Ascending aorta (tissue), 2 donors: ENCODE results near the gene PREX1. TPM values are rescaled to one million over a fixed set of nuclear protein-coding genes. Genes with fewer than 3 reads are reported as not detected.
A peak's percentile ranks its signal among the peaks of the same experiment; 100 is the strongest.

Experiments
- DNase-seq, 2 donors: peaks; one replicate each; pipeline ENCODE4 v3.0.0-alpha.2; 2019; ENCODE audit warnings: low spot score in 2 of 2
- H3K27ac ChIP-seq, 2 donors: fragments of 200-600 bp; sonication (generic); one replicate each; pipeline ENCODE4 v1.5.1; 2016 to 2017; ENCODE audit warnings: mild to moderate bottlenecking in 1 of 2
- H3K27me3 ChIP-seq: fragments of 200-600 bp; sonication (generic); one replicate; pipeline ENCODE4 v1.5.1; 2017
- H3K36me3 ChIP-seq, 2 donors: fragments of 200-600 bp; sonication (generic); one replicate each; pipeline ENCODE4 v1.5.1; 2016
- H3K4me1 ChIP-seq, 2 donors: fragments of 200-600 bp; sonication (generic); one replicate each; pipeline ENCODE4 v1.5.1; 2016 to 2017; ENCODE audit warnings: mild to moderate bottlenecking in 1 of 2
- H3K4me3 ChIP-seq, 2 donors: fragments of 200-600 bp; sonication (generic); one replicate each; pipeline ENCODE4 v1.5.1; 2016 to 2017; ENCODE audit warnings: mild to moderate bottlenecking in 1 of 2
- H3K9me3 ChIP-seq, 2 donors: fragments of 200-600 bp; sonication (generic); one replicate each; pipeline ENCODE4 v1.5.1; 2016
- intact Hi-C: fragments of 100-400 bp; cut with DNase I; formaldehyde crosslinking; loops from one replicate; pipeline ENCODE4 v1.15.1; 2023
- total RNA-seq: library from RNA; depleted of rRNA; stranded (reverse); fragments of >200 nt; gene quantifications from one replicate; pipeline ENCODE4 v1.1.0, GENCODE V29; 2016
- TF ChIP-seq, protein P1 (sequence below), 3 experiments: fragments of 200-600 bp in 2 of 3; fragments of 450-650 bp in 1 of 3; sonication (generic) in 2 of 3; IDR thresholded peaks; one replicate each; pipeline ENCODE4 v1.5.1; 2016 to 2019; ENCODE audit warnings: antibody characterized with exemption in 3 of 3, mild to moderate bottlenecking in 1 of 3, moderate library complexity in 1 of 3

The PREX1 gene
- total RNA-seq, 1 donor from 2014 or later: 75.4 TPM

- no peaks in the 10 kb centered on the region for H3K9me3 ChIP-seq
- intact Hi-C loops: no loop called here
- H3K36me3 ChIP-seq: peaks cover 0 to 8% of the 10 kb centered on the region in 2 donors
- TF ChIP-seq, protein P1, sequence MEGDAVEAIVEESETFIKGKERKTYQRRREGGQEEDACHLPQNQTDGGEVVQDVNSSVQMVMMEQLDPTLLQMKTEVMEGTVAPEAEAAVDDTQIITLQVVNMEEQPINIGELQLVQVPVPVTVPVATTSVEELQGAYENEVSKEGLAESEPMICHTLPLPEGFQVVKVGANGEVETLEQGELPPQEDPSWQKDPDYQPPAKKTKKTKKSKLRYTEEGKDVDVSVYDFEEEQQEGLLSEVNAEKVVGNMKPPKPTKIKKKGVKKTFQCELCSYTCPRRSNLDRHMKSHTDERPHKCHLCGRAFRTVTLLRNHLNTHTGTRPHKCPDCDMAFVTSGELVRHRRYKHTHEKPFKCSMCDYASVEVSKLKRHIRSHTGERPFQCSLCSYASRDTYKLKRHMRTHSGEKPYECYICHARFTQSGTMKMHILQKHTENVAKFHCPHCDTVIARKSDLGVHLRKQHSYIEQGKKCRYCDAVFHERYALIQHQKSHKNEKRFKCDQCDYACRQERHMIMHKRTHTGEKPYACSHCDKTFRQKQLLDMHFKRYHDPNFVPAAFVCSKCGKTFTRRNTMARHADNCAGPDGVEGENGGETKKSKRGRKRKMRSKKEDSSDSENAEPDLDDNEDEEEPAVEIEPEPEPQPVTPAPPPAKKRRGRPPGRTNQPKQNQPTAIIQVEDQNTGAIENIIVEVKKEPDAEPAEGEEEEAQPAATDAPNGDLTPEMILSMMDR (IDR thresholded peaks at IDR 0.05): no peak
- no peak for DNase-seq
- H3K4me1 ChIP-seq: peaks cover 9 to 28% of the 10 kb centered on the region in 2 donors
- H3K4me3 ChIP-seq: no peak overlapping the region
- no peaks in the 10 kb centered on the region for H3K27me3 ChIP-seq
- H3K27ac ChIP-seq: peak overlapping the region in 1 of 2 donors; percentile 51
Observed at GRCh38 chr20:48732081-48732829, 95.5 kb downstream of the PREX1 start.

DNA sequence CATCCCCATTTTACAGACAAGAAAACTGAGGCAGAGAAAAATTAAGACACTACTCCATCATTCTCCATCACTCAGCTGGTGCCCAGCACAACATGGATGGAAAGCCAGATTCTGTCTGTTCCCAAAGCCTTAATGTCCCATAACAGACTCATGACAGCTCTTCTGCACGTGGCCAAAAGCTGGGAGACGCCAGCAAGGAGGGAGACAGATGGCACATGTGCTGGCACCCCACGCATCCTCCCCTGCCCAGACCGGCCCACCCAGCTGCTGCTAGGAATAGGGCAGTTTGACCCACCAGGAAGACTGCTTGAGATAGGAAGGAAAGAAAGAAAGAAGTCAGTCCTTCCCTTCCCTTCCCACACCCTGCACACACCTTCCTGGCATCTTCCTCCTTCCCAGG lies 96.3 kb downstream of the PREX1 start:
- Histone ChIP-seq H3K36me3 (peaks cover 0 to 8% of the 10 kb centered on the region in 2 donors), H3K4me1 (peaks cover 9 to 28% of the 10 kb centered on the region in 2 donors), H3K9me3 (no peaks in the 10 kb centered on the region), H3K27ac (no peak overlapping the region), H3K4me3 (no peak overlapping the region), H3K27me3 (no peaks in the 10 kb centered on the region)
- DNase-seq: no peak
- intact Hi-C loops: loop anchor here (2.0 kb wide), 1 partner anchor 173 kb away; no protein-coding TSS in a partner anchor
- TF ChIP-seq, protein P1 (IDR thresholded peaks at IDR 0.05): no peak

DNA sequence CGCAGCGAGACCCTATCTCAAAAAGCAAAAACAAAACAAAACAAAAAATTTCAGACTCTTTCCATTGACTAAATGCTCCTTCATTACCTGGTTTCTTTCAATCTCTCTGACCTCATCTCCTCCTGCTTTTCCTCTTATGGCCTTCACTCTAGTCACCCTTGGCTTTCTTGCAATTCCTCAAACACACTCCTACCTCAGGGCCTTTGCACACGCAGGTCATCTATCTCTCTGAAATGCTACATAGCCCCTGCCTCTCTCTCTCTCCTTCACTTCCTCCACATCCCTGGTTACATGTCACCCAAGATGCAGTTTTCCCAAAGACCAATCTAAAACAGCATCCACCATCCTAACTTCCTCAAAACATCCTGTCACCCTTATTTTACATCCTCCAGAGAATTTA lies 96.8 kb downstream of the PREX1 start:
- intact Hi-C loops: loop anchor here (2.0 kb wide), 1 partner anchor 174 kb away; no protein-coding TSS in a partner anchor
- H3K27ac ChIP-seq: no peak overlapping the region
- H3K9me3 ChIP-seq: no peaks in the 10 kb centered on the region
- H3K4me3 ChIP-seq: no peak overlapping the region
- peaks cover 0 to 8% of the 10 kb centered on the region in 2 donors for H3K36me3 ChIP-seq
- TF ChIP-seq, protein P1 (IDR thresholded peaks at IDR 0.05): no peak
- no peaks in the 10 kb centered on the region for H3K27me3 ChIP-seq
- H3K4me1 ChIP-seq: peaks cover 9 to 34% of the 10 kb centered on the region in 2 donors
- no peak for DNase-seq

GRCh38 chr20:48729538-48729937 lies 98.3 kb downstream of the PREX1 start:
- peak overlapping the region in 1 of 2 donors; percentile 52 for H3K27ac ChIP-seq
- no peaks in the 10 kb centered on the region for H3K9me3 ChIP-seq
- DNase-seq: no peak
- TF ChIP-seq, protein P1 (IDR thresholded peaks at IDR 0.05): no peak
- peaks cover 0 to 8% of the 10 kb centered on the region in 2 donors for H3K36me3 ChIP-seq
- H3K27me3 ChIP-seq: no peaks in the 10 kb centered on the region
- H3K4me1 ChIP-seq: peaks cover 10 to 41% of the 10 kb centered on the region in 2 donors
- intact Hi-C loops: no loop called here
- H3K4me3 ChIP-seq: no peak overlapping the region

GRCh38 chr20:48728042-48728825 lies 99.6 kb downstream of the PREX1 start:
- Histone ChIP-seq H3K27ac (peak overlapping the region; percentile 52 to 61), H3K27me3 (no peaks in the 10 kb centered on the region), H3K4me1 (peaks cover 12 to 52% of the 10 kb centered on the region in 2 donors), H3K9me3 (no peaks in the 10 kb centered on the region), H3K4me3 (no peak overlapping the region), H3K36me3 (peaks cover 0 to 2% of the 10 kb centered on the region in 2 donors)
- DNase-seq: no peak
- intact Hi-C loops: no loop called here
- TF ChIP-seq, protein P1 (IDR thresholded peaks at IDR 0.05): no peak
